Lung (tissue), 12 donors: ENCODE results near the gene ZNF223. TPM values are rescaled to one million over a fixed set of nuclear protein-coding genes. Genes with fewer than 3 reads are reported as not detected.

Experiments
- ATAC-seq: fragments of 200-7000 bp; cut with Tn5 transposase; one replicate; pipeline ENCODE4 v1.9.1; 2020; ENCODE audit warnings: moderate number of reproducible peaks; ENCODE audit not compliant: insufficient read depth, low FRiP score
- DNase-seq, 3 donors: peaks; one replicate each; pipeline ENCODE4 v3.0.0-alpha.2; 2013 to 2017
- H3K27ac ChIP-seq, 2 donors: one replicate each; pipeline ENCODE4 v1.5.1; 2013; ENCODE audit warnings: mild to moderate bottlenecking in 2 of 2, moderate library complexity in 2 of 2, control low read depth in 1 of 2, inconsistent platforms in 1 of 2, low read depth in 1 of 2, low read length in 1 of 2
- H3K27me3 ChIP-seq, 3 donors: one replicate each; pipeline ENCODE4 v1.5.1; 2013; ENCODE audit warnings: low read length in 2 of 3; ENCODE audit not compliant: control insufficient read depth in 3 of 3, insufficient read depth in 3 of 3
- H3K36me3 ChIP-seq, 4 donors: one replicate each; pipeline ENCODE4 v1.5.1; 2013; ENCODE audit warnings: low read length in 4 of 4, mild to moderate bottlenecking in 1 of 4, moderate library complexity in 1 of 4; ENCODE audit not compliant: control insufficient read depth in 4 of 4, insufficient read depth in 4 of 4
- H3K4me1 ChIP-seq, 5 donors: one replicate each; pipeline ENCODE4 v1.5.1; 2013; ENCODE audit warnings: low read length in 5 of 5, mild to moderate bottlenecking in 2 of 5, moderate library complexity in 1 of 5; ENCODE audit not compliant: control insufficient read depth in 5 of 5, insufficient read depth in 5 of 5
- H3K4me3 ChIP-seq: one replicate; pipeline ENCODE4 v1.5.1; 2013; ENCODE audit warnings: mild to moderate bottlenecking, control low read depth, moderate library complexity
- H3K9ac ChIP-seq, 2 donors: one replicate each; pipeline ENCODE4 v1.5.1; 2013; ENCODE audit warnings: low read length in 2 of 2, control low read depth in 1 of 2; ENCODE audit not compliant: insufficient read depth in 1 of 2
- H3K9me3 ChIP-seq, 4 donors: one replicate each; pipeline ENCODE4 v1.5.1; 2013; ENCODE audit warnings: low read length in 3 of 4, mild to moderate bottlenecking in 1 of 4, moderate library complexity in 1 of 4; ENCODE audit not compliant: control insufficient read depth in 4 of 4, insufficient read depth in 3 of 4
- CTCF ChIP-seq: IDR thresholded peaks from 2 replicates; pipeline ENCODE4 v1.5.1; 2012; ENCODE audit warnings: mild to moderate bottlenecking; ENCODE audit errors: control extremely low read depth, extremely low read depth
- WGBS, 2 donors: extraction: QIAGEN DNeasy Blood & Tissue Kit; methylation state at CpG; one replicate each; pipeline ENCODE4 v1.1.7; 2013; 5-methylcytosine and 5-hydroxymethylcytosine counted together
- polyA plus RNA-seq, 2 donors: library from polyadenylated mRNA; stranded (reverse); fragments of 200-250 nt; gene quantifications; one replicate each; pipeline ENCODE4 v1.2.1, GENCODE V29; 2013
- total RNA-seq, 2 donors: library from RNA; depleted of rRNA in 1 of 2; stranded (reverse); fragments of >200 nt in 1 of 2; gene quantifications; one replicate each; pipeline ENCODE4 v1.2.1, GENCODE V29; 2014 to 2021
- donor health status: control.
- donor health status: control.
- donor health status: Bipolar disorder and iron deficiency.
- donor health status: healthy.
- donor health status: DM: yes; HTN: yes; CAD: no.

Gene ZNF223
- total and polyA plus RNA-seq, 4 donors, result 2.8 to 9.6 (median 4.8) TPM

- Histone ChIP-seq H3K27ac (no peak overlapping the region), H3K4me1 (no peaks in the 10 kb centered on the region), H3K4me3 (no peak overlapping the region), H3K27me3 (no peaks in the 10 kb centered on the region), H3K9me3 (peaks cover 0 to 33% (median 4%) of the 10 kb centered on the region in 4 donors), H3K36me3 (peaks cover 30 to 76% (median 46%) of the 10 kb centered on the region in 4 donors), H3K9ac (no peak overlapping the region)
- 96% methylated on average over 2 of the region's 2 CpGs for WGBS, 2 donors
- ATAC-seq (no peak), DNase-seq (no peak)
- no peak for TF ChIP-seq CTCF
Observed at GRCh38 chr19:44059229-44059628, 7.4 kb downstream of the ZNF223 start.

GRCh38 chr19:44061038-44061437 lies 9.2 kb downstream of the ZNF223 start:
- Histone ChIP-seq H3K27me3 (no peaks in the 10 kb centered on the region), H3K4me1 (no peaks in the 10 kb centered on the region), H3K27ac (no peak overlapping the region), H3K4me3 (no peak overlapping the region), H3K9me3 (peaks cover 4 to 36% (median 11%) of the 10 kb centered on the region in 4 donors), H3K36me3 (peaks cover 31 to 77% (median 57%) of the 10 kb centered on the region in 4 donors), H3K9ac (no peak overlapping the region)
- no peak for TF ChIP-seq CTCF
- DNase-seq (no peak), ATAC-seq (no peak)
- 91 to 97% methylated on average over 1 of the region's 1 CpG for whole genome bisulfite sequencing, 2 donors

GRCh38 chr19:44066305-44066704 lies 14.5 kb downstream of the ZNF223 start:
- ATAC-seq (no peak), DNase-seq (no peak)
- 62 to 79% methylated on average over 3 of the region's 3 CpGs for WGBS, 2 donors
- no peak overlapping the region for H3K27ac ChIP-seq
- peaks cover 0 to 1% (median 0%) of the 10 kb centered on the region in 5 donors for H3K4me1 ChIP-seq
- H3K9me3 ChIP-seq, result peaks cover 14 to 35% (median 26%) of the 10 kb centered on the region in 4 donors
- no peak overlapping the region for H3K4me3 ChIP-seq
- H3K9ac ChIP-seq, result no peak overlapping the region
- peaks cover 22 to 70% (median 50%) of the 10 kb centered on the region in 4 donors for H3K36me3 ChIP-seq
- TF ChIP-seq CTCF, result no peak
- H3K27me3 ChIP-seq, result no peaks in the 10 kb centered on the region

GRCh38 chr19:44069415-44069814 lies 17.6 kb downstream of the ZNF223 start:
- Histone ChIP-seq H3K4me1 (peaks cover 0 to 15% (median 0%) of the 10 kb centered on the region in 5 donors), H3K9ac (no peak overlapping the region), H3K27me3 (no peaks in the 10 kb centered on the region), H3K4me3 (no peak overlapping the region), H3K27ac (no peak overlapping the region), H3K36me3 (peaks cover 12 to 41% (median 27%) of the 10 kb centered on the region in 4 donors), H3K9me3 (peaks cover 14 to 28% (median 22%) of the 10 kb centered on the region in 4 donors)
- 96 to 100% methylated on average over 1 of the region's 1 CpG for WGBS, 2 donors
- no peak for TF ChIP-seq CTCF
- DNase-seq (no peak), ATAC-seq (no peak)
